K562 (cell line): ENCODE data around the gene KLHL22. TPM values are rescaled to one million over a fixed set of nuclear protein-coding genes. Genes with fewer than 3 reads are reported as not detected.

Source experiments
- CUX1 ChIP-seq: fragments of 200-800 bp; sonication (Bioruptor generic); IDR thresholded peaks from 2 replicates; pipeline ENCODE4 v1.6.1; 2016; ENCODE audit warnings: missing genetic modification characterization, missing compliant biosample characterization
- E2F3 ChIP-seq: fragments of 250-450 bp; sonication (Bioruptor Pico); IDR thresholded peaks from 2 replicates; pipeline ENCODE4 v1.4.0; 2020; ENCODE audit warnings: mild to moderate bottlenecking
- FOS ChIP-seq: IDR thresholded peaks from 3 replicates; pipeline ENCODE4 v1.6.1; 2011; ENCODE audit not compliant: insufficient read length; ENCODE audit errors: extremely low read depth
- GMEB1 ChIP-seq: fragments of 250-450 bp; sonication (Bioruptor Pico); IDR thresholded peaks from 2 replicates; pipeline ENCODE4 v1.4.0; 2020; ENCODE audit warnings: mild to moderate bottlenecking
- HLTF ChIP-seq: fragments of 450-650 bp; IDR thresholded peaks from 2 replicates; pipeline ENCODE4 v1.6.1; 2016
- HMG20A ChIP-seq: fragments of 450-650 bp; formaldehyde crosslinking; conservative IDR thresholded peaks from 2 replicates; pipeline ENCODE4 v1.4.0; 2020; ENCODE audit warnings: mild to moderate bottlenecking, mixed read lengths
- HNRNPK ChIP-seq: fragments of 200-400 bp; formaldehyde crosslinking; IDR thresholded peaks from one replicate; pipeline ENCODE4 v1.6.1; 2018; ENCODE audit warnings: mild to moderate bottlenecking, low read depth, low read length; ENCODE audit not compliant: poor library complexity, severe bottlenecking
- JUN ChIP-seq, 2 experiments: sonication (generic) in 1 of 2; formaldehyde crosslinking in 1 of 2; IDR thresholded peaks; 2 replicates each; pipeline versions ENCODE4 v1.6.1 to v1.8.0; 2012 to 2022; ENCODE audit warnings: borderline replicate concordance in 2 of 2, mild to moderate bottlenecking in 2 of 2, improper control_type of control experiment in 1 of 2, low read depth in 1 of 2, low read length in 1 of 2, missing genetic modification reagents in 1 of 2
- ZFPM2 ChIP-seq: fragments of 250-450 bp; sonication (Bioruptor Pico); IDR thresholded peaks from 2 replicates; pipeline ENCODE4 v1.5.1; 2022; ENCODE audit warnings: mild to moderate bottlenecking
- ZNF507 ChIP-seq: conservative IDR thresholded peaks from 2 replicates; pipeline ENCODE4 v1.6.1; 2017; ENCODE audit warnings: missing genetic modification characterization, missing compliant biosample characterization
- ZNF586 ChIP-seq: fragments of 450-650 bp; formaldehyde crosslinking; conservative IDR thresholded peaks from 2 replicates; pipeline ENCODE4 v1.4.0; 2020; ENCODE audit warnings: mild to moderate bottlenecking, moderate library complexity
- polyA plus RNA-seq, 8 experiments: library from polyadenylated mRNA; depleted of rRNA in 4 of 8; stranded (reverse) in 5 of 8; unstranded in 3 of 8; fragments of >200 nt; fragmentation: Nextera tagmentation in 2 of 8; fragmentation: Illumina TruSeq in 1 of 8; extraction: Ambion mirVana in 2 of 8; extraction: Trizol in 1 of 8; gene quantifications; 2 replicates each; pipeline versions ENCODE4 v1.2.1 to v1.2.3, GENCODE V29; 2011 to 2014; ENCODE audit warnings: inconsistent platforms in 1 of 8, missing spikeins in 1 of 8
- total RNA-seq, 7 experiments: library from RNA; depleted of rRNA in 6 of 7; stranded (reverse); fragments of >200 nt in 6 of 7; fragmentation: Illumina TruSeq in 2 of 7; extraction: Trizol in 2 of 7; gene quantifications; 2 replicates each; pipeline versions ENCODE4 v1.2.1 to v1.2.3, GENCODE V29; 2011 to 2021; ENCODE audit warnings: low replicate concordance in 1 of 7
- TF ChIP-seq, protein P1 (sequence below): fragments of 450-650 bp; IDR thresholded peaks from 2 replicates; pipeline ENCODE4 v1.6.1; 2016; ENCODE audit warnings: low read depth

Gene KLHL22
- total and polyA plus RNA-seq, 9 of the 15 experiments (the other 6 are each of a cell fraction or from before 2014, with no cell fraction given) = 1.3 to 25.6 (median 15.2) TPM

DNA sequence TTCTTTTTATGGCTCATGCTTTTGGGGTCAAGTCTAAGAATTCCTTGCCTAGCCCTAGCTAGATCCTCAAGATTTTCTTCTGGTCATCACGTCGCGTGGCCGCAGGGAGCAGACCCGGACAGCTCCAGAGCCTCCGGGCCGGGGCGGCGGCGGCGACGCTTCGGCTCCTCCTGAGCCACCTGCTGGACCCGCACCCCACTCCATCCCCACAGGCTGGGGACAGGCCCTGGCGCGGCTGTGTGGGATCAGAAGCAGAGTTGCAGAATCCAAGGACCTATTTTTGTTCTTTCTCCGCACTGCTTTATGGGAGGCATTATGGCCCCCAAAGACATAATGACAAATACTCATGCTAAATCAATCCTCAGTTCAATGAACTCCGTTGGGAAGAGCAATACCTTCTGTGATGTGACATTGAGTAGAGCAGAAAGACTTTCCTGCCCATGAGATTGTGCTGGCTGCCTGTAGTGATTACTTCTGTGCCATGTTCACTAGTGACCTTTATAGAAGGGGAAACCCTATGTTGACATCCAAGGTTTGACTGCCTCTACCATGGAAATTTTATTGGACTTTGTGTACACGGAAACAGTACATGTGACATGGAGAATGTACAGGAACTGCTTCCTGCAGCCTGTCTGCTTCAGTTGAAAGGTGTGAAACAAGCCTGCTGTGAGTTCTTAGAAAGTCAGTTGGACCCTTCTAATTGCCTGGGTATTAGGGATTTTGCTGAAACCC is 45.6 kb downstream of the KLHL22 start (continued):
- TF ChIP-seq ZNF507 (tag) (no peak), JUN (IDR thresholded peaks at IDR 0.05; ENCODE audit: borderline replicate concordance, low read depth, low read length) (no peak), JUN (CRISPR knock-in tag; IDR thresholded peaks at IDR 0.05; ENCODE audit: borderline replicate concordance) (no peak), FOS (no peak), ZNF586 (CRISPR knock-in tag) (0 out of 2 replicates have a peak, but pooled peaks have one; percentile 26), CUX1 (no peak), E2F3 (peak; percentile 25; the same call in 1 of the 2 replicates), GMEB1 (CRISPR knock-in tag) (0 out of 2 replicates have a peak, but pooled peaks have one; percentile 13), HLTF (no peak), HNRNPK (no peak), ZFPM2 (CRISPR knock-in tag) (no peak), HMG20A (CRISPR knock-in tag) (no peak)
- TF ChIP-seq, protein P1, sequence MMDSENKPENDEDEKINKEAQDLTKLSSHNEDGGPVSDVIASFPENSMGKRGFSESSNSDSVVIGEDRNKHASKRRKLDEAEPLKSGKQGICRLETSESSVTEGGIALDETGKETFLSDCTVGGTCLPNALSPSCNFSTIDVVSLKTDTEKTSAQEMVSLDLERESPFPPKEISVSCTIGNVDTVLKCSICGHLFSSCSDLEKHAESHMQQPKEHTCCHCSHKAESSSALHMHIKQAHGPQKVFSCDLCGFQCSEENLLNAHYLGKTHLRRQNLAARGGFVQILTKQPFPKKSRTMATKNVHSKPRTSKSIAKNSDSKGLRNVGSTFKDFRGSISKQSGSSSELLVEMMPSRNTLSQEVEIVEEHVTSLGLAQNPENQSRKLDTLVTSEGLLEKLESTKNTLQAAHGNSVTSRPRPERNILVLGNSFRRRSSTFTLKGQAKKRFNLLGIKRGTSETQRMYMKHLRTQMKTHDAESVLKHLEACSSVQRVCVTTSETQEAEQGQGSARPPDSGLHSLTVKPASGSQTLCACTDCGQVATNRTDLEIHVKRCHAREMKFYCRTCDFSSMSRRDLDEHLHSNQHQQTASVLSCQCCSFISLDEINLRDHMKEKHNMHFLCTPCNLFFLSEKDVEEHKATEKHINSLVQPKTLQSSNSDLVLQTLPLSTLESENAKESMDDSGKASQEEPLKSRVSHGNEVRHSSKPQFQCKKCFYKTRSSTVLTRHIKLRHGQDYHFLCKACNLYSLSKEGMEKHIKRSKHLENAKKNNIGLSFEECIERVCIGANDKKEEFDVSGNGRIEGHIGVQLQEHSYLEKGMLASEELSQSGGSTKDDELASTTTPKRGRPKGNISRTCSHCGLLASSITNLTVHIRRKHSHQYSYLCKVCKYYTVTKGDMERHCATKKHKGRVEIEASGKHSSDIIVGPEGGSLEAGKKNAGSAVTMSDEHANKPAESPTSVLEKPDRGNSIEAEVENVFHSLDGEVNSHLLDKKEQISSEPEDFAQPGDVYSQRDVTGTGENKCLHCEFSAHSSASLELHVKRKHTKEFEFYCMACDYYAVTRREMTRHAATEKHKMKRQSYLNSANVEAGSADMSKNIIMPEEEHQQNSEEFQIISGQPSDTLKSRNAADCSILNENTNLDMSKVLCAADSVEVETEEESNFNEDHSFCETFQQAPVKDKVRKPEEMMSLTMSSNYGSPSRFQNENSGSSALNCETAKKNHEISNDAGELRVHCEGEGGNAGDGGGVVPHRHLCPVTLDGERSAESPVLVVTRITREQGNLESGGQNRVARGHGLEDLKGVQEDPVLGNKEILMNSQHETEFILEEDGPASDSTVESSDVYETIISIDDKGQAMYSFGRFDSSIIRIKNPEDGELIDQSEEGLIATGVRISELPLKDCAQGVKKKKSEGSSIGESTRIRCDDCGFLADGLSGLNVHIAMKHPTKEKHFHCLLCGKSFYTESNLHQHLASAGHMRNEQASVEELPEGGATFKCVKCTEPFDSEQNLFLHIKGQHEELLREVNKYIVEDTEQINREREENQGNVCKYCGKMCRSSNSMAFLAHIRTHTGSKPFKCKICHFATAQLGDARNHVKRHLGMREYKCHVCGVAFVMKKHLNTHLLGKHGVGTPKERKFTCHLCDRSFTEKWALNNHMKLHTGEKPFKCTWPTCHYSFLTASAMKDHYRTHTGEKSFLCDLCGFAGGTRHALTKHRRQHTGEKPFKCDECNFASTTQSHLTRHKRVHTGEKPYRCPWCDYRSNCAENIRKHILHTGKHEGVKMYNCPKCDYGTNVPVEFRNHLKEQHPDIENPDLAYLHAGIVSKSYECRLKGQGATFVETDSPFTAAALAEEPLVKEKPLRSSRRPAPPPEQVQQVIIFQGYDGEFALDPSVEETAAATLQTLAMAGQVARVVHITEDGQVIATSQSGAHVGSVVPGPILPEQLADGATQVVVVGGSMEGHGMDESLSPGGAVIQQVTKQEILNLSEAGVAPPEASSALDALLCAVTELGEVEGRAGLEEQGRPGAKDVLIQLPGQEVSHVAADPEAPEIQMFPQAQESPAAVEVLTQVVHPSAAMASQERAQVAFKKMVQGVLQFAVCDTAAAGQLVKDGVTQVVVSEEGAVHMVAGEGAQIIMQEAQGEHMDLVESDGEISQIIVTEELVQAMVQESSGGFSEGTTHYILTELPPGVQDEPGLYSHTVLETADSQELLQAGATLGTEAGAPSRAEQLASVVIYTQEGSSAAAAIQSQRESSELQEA = no peak
